DMS79 (cell line): ENCODE data around the gene ZDHHC8.

Experiments
- DNase-seq: peaks from one replicate; lab custom pipeline; 2025; lab: John Stamatoyannopoulos, UW

ZDHHC8 gene

GRCh38 chr22:20096574-20097420 lies 34.8 kb upstream of the ZDHHC8 start:
- DNase-seq = no peak

GRCh38 chr22:20099099-20099711 lies 32.4 kb upstream of the ZDHHC8 start:
- DNase-seq = no peak

GRCh38 chr22:20101638-20102037 lies 30.0 kb upstream of the ZDHHC8 start:
- no peak for DNase-seq

GRCh38 chr22:20102203-20102780 lies 29.3 kb upstream of the ZDHHC8 start:
- DNase-seq = no peak

DNA sequence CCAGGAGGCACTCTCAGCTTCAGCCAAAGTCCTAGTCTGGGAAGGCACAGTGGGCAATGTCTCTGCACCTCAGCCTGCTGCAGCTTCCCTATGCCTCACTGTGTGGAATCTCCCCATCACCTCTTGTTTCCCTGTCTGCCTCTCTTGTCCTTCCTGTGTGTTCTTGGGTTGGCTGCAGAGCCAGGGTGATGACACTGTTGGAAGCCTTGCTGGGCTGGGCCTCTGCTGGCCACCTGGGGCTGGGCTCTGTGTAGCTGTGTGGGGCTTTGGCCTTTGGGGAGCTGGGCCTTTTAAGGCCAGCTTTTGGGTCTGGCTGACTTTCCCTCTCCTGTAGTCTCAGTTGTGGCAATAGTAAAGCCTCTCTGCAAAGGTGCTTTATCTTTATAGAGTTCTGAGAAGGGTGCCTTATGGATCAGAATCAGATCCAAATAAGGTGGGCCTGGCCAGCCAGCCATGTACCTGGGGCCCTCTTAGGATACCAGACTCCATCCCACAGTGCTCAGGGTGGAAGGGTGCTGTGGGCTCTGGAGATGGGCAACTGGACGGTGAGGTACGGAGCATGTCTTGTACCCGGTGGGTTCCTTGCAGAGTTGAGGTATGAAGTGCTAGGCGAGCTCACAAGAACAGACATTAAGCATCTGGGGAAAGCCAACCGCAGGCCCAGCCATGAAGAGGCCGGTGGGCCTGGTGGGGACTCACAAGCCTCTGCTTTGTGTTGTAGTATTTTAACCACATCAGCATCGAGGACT lies 26.0 kb upstream of the ZDHHC8 start:
- DNase-seq = no peak

- DNase-seq = no peak
Measured at GRCh38 chr22:20106205-20106848, 25.3 kb upstream of the ZDHHC8 start.

DNA sequence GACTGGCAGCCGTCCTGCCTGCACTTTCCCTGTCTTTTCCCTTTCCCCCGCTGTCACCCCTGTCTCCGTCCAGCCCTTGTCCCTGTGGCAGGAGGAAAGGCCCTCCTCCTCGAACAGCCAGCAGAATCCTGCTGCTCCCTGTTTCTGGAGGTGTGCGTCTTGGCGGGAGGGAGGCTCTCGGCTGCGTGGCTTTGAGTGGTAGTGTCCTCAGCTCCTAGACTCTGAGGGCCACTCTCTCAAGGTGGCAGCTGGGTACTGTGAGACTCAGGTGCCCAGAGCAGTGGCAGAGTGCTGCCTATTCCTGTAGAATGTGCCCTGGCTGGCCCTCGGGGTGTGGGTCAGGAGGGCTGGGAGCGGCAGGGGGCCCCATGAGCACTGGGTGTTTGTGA lies 24.8 kb upstream of the ZDHHC8 start:
- no peak for DNase-seq

DNA sequence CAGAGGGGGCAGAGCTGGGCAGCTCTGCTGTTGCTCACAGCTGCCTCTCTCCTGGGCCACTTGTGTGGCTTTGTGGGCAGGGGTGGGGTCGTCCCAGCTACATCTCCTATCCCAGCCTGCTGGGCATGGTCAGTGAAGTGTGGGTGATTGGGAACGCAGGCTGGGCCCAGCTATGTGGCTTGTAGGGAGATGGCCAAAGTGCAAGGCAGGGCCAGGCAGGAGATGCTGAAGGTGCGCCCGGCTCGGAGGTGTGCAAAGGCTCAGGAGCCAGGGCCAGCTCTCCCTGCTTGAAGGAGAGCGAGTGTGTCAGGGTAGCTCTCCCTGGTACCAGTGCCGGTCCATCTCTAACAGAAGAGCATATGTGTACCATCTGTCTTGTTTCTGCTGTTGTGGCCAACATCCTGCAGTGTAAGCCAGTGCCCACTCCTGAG lies 24.1 kb upstream of the ZDHHC8 start:
- no peak for DNase-seq

DNA sequence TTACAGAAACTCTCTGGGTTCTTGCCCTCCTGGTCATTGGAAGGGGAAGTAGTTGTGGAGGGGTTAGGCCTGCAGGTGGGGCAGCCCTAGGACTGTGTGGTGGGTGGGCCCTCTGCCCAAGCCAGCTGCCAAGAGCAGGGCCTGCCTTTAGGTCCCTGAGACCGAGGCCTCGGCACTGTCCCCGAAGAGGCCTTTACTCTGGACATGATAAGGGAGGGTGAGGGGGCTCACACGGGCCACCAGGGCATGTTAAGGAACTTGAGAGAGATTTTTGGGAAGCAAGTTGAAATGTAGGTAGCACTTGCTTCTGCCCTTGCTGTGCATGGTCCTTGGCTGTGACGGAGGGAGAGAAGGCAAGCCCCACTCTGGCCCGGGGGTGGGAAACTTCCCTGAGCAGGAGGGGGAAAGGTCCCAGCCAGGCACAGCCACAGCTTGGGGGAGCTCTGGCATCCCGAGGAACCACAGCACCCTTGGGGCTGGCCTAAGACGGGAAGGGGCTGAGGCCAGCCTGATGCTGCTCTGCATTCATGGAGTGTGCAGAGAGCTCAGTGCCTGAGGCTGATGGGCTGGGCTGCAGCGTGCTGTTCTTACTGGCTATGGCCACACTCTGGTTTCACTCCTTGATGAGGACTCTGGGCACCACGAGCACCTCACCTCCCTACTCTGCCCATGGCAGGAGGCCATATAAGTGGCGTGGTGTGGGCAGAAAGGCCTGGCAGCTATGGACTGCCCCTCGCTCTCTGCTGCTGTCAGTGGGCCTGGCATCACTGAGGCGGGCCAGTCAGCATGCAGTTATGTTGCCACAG lies 23.4 kb upstream of the ZDHHC8 start:
- DNase-seq = no peak

GRCh38 chr22:20108757-20109230 lies 22.8 kb upstream of the ZDHHC8 start:
- no peak for DNase-seq

DNA sequence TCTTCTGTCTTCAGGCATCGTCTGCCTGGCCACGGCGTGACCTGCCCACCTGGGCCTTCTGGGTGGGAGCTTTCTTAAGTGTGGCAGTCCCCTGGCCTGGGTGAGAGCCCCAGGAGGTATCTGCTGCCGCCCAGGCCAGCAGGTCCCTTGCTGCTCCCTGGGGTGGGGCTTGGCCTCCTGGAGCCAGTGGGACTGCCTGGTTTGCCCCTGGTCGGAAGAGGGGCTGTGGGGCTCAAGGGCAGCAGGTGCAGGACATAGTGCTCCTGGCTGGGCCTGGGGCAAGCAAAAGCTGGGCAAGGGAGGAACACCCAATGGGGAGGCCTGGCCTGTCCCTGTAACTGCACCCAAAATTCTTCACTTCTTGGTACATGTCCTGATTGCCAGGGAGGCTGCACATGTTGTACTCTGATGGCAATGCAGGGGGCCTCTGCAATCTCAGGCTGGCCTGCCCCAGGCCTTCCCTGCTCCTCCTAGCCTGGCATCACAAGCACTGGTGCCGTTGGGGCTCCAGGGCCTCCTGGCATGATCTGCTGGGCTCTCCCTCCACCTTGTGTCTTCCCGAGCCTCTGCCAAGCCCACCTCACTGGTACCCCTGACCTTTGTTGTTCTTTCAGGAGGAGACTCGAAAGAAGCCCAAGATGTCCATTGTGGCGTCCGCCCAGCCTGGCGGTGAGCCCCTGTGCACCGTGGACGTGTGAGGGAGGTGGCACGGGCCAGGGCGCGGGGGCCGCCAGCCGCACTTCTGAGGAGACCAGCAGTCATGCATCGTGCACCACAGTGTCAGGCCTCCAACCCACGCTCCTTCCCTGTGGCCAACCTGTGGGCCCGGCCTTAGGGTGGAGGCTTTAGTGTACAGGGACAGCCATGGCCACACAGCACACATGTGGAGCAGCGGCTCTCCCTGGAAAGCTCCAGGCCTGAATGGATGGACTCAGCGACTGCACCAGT lies 21.9 kb upstream of the ZDHHC8 start:
- DNase-seq = no peak

DNA sequence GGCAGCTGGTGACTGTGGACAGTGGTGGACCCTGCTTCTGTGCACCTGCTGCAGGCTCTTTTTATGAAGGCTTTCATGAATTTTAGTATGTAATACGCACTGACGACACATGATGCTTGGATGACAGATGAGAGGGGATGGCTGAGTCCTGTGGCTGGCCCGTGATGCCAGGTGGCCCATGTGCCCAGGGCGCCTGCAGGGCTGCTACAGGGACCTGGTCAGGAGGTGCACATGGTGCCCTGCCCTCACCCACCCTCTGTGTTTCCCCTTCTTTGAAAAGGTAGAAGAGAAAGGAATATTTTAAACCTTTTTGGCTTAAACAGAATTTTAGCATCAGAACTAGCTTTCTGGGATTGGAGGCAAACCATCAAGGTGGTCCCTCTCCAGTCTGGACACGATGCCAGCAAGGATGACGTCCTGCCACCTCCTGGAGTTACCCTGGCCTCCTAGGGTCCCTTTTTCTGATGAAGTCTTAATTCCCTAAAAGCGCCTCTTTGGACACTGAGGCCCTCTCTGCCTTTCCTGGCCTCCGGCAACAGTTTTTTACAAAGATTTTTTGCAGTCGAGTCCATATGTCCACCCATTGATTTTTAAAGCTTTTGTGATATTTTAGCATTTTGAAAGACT lies 21.1 kb upstream of the ZDHHC8 start:
- DNase-seq = no peak

GRCh38 chr22:20111045-20111688 lies 20.4 kb upstream of the ZDHHC8 start:
- no peak for DNase-seq

DNA sequence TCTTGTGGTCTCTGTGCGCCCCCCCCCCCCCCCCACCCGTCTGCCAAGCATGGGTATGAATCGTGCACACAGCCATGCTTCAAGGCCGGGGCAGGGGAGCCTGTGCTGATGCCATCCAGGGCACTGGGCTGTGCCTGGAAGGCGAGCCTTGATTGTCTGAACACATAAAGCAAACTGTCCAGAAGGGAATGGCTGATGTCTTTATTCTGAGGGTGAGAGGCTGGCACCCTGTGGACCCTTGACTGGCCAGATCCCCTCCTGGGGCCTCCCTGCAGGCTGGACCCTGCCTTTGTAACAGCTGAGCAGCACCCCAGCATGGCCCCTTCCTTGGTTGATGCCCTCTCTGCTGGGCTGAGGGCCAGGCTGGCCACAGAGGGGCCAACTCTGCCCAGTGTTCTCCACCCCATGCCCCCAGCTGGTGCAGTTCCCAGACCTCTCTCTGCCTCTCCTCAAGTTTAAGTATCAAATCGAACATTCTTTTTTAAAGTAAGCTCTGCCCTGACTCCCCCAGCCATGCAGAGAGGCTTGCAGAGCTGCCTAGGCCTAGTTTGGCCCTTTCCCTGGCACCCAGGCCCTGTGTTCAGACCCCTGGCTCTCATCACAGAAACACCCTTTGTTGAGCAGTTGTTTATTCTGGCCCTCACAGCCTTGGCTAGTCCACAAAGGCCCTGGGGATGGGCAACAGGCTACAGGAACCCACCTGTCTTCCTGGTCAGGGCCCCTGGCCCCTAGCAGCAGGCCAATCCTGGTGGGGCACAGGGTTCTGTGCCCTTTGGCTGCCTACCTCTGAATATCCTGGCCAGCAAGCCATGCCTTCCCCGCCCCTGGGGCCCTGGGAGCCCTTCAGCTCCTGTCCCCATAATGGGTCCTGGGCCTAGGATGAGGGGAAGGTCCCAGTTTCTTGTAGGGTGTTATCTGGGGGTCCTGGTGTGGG lies 19.6 kb upstream of the ZDHHC8 start:
- DNase-seq = no peak

DNA sequence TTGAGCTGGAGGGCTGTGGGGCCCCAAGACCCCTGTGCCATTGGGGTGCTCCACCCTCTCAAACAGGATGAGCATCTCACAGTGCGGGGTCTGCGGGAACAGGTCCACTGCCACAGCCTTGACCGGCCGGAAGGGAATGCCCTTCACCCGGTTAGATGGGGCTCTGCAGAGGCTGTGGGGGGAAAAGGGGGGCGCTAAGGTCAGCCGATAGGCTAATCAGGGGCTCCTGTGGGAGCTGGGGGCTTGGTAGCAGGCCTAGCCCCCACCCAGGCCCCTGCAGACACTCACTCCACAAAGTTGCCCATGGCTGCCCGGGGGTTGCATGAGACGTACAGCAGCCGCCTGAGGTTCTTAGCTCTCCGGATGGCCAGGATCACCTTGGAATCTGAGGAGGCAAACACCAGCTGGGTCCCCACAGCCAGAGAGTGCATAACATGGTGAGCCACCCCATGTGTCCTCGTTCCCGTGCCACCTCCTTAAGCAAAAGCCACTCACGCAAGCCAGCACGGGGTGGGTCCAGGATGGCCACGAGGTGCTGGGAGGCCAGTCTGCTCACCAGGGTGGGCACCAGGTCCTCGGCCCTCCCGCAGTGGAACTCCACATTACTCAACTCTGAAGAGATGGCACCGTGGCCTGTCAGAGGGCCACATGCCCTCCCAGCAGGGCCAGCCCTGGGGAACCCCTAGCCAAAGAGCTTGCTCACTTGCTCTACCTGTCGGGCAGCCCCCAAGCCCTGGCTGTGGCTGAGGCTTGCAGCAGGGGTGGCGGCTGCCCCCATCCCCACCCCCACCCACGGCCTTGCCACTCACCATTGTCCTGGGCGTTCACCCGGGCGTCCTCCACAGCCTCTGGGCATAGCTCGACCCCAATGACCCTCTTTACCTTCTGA lies 18.7 kb upstream of the ZDHHC8 start:
- DNase-seq = no peak

GRCh38 chr22:20113551-20114310 lies 17.9 kb upstream of the ZDHHC8 start:
- no peak for DNase-seq
